ENCODE results near the gene PLXDC2. TPM values are rescaled to one million over a fixed set of nuclear protein-coding genes. Genes with fewer than 3 reads are reported as not detected.

PLXDC2 gene
- total RNA-seq, 3 donors from 2014 or later (not counting 1 experiment from before 2014, with no cell fraction given): 16.9 to 22.9 (median 21.6) TPM

DNA sequence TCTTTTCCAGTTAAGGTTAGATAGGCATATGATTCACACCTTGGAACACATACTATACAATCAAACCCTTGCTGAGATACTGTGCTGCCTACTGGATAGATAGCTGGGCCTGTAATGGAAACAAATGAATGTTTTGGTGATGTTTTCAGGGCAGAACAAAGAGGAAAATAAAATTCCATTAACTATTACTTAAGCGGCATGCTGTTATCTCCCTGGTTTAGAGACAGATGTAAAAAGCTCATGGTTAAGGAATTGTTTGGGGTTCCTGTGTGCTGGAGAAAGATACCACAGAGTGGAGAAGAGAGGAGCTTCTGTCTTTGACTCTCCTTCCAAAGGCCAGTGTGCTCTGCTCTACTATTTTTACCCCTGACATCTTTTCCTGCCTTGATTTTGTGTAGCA lies 341.1 kb downstream of the PLXDC2 start:
- TF ChIP-seq, protein P1, sequence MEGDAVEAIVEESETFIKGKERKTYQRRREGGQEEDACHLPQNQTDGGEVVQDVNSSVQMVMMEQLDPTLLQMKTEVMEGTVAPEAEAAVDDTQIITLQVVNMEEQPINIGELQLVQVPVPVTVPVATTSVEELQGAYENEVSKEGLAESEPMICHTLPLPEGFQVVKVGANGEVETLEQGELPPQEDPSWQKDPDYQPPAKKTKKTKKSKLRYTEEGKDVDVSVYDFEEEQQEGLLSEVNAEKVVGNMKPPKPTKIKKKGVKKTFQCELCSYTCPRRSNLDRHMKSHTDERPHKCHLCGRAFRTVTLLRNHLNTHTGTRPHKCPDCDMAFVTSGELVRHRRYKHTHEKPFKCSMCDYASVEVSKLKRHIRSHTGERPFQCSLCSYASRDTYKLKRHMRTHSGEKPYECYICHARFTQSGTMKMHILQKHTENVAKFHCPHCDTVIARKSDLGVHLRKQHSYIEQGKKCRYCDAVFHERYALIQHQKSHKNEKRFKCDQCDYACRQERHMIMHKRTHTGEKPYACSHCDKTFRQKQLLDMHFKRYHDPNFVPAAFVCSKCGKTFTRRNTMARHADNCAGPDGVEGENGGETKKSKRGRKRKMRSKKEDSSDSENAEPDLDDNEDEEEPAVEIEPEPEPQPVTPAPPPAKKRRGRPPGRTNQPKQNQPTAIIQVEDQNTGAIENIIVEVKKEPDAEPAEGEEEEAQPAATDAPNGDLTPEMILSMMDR (IDR thresholded peaks at IDR 0.05): no peak
- no peak overlapping the region for H3K27ac Mint-ChIP-seq
- Histone ChIP-seq H3K9me3 (ENCODE audit: control insufficient read depth, insufficient read depth, low read length) (no peaks in the 10 kb centered on the region), H3K4me1 (ENCODE audit: control insufficient read depth, insufficient read depth, low read length) (no peaks in the 10 kb centered on the region), H3K36me3 (ENCODE audit: control insufficient read depth, insufficient read depth, low read length) (no peaks in the 10 kb centered on the region), H3K4me3 (ENCODE audit: low read length) (no peak overlapping the region), H3K27ac (ENCODE audit: low read length) (no peak overlapping the region), H3K27me3 (ENCODE audit: control insufficient read depth, insufficient read depth, low read length) (no peaks in the 10 kb centered on the region)
- no CpG with 5 or more reads among the region's 1 CpG for WGBS (ENCODE audit: insufficient coverage)
- H3K36me3 Mint-ChIP-seq: no peaks in the 10 kb centered on the region
- no peaks in the 10 kb centered on the region for H3K9me3 Mint-ChIP-seq
- no peak for ATAC-seq
- no peak overlapping the region for H3K4me3 Mint-ChIP-seq
- DNase-seq: no peak
- H3K27me3 Mint-ChIP-seq (ENCODE audit: low read depth in 2 of 2): no peaks in the 10 kb centered on the region
- peaks cover 0 to 18% of the 10 kb centered on the region in 2 donors for H3K4me1 Mint-ChIP-seq
- intact Hi-C loops (cut with micrococcal nuclease): no loop called here

- no peak overlapping the region for H3K27ac ChIP-seq (ENCODE audit: low read length)
- no peak for DNase-seq
- H3K4me3 ChIP-seq (ENCODE audit: low read length): no peak overlapping the region
- H3K36me3 ChIP-seq (ENCODE audit: control insufficient read depth, insufficient read depth, low read length): no peaks in the 10 kb centered on the region
- H3K27me3 ChIP-seq (ENCODE audit: control insufficient read depth, insufficient read depth, low read length): no peaks in the 10 kb centered on the region
- H3K4me1 Mint-ChIP-seq: peaks cover 0 to 15% of the 10 kb centered on the region in 2 donors
- no peaks in the 10 kb centered on the region for H3K9me3 ChIP-seq (ENCODE audit: control insufficient read depth, insufficient read depth, low read length)
- WGBS (ENCODE audit: insufficient coverage): 62% methylated on average over 4 of the region's 4 CpGs
- TF ChIP-seq, protein P1 (IDR thresholded peaks at IDR 0.05): no peak
- H3K27ac Mint-ChIP-seq: no peak overlapping the region
- intact Hi-C loops (cut with micrococcal nuclease): no loop called here
- H3K36me3 Mint-ChIP-seq: no peaks in the 10 kb centered on the region
- H3K9me3 Mint-ChIP-seq: no peaks in the 10 kb centered on the region
- H3K4me1 ChIP-seq (ENCODE audit: control insufficient read depth, insufficient read depth, low read length): no peaks in the 10 kb centered on the region
- no peak for ATAC-seq
- H3K27me3 Mint-ChIP-seq (ENCODE audit: low read depth in 2 of 2): no peaks in the 10 kb centered on the region
- no peak overlapping the region for H3K4me3 Mint-ChIP-seq
Observed at GRCh38 chr10:20158086-20158485, 341.9 kb downstream of the PLXDC2 start.

DNA sequence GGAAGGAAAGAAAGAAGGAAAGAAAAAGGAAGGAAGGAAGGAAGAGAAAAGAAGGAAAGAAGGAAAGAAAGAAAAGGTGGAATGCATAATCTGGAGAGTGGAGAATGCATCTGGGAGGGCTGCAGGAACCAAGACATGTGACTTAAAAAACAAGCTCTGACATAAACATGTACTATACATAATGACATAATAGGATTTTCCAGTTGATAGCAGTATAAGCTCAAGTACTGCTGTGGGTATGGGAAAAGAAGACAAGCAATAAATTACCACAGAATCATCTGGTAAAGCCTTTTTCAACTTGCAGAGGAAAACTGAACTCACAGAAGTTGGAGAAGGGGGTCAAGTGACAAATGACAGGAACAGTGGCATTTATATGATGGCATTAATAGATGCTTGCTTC lies 345.9 kb downstream of the PLXDC2 start:
- Histone ChIP-seq H3K36me3 (ENCODE audit: control insufficient read depth, insufficient read depth, low read length) (no peaks in the 10 kb centered on the region), H3K4me1 (ENCODE audit: control insufficient read depth, insufficient read depth, low read length) (no peaks in the 10 kb centered on the region), H3K27me3 (ENCODE audit: control insufficient read depth, insufficient read depth, low read length) (no peaks in the 10 kb centered on the region), H3K27ac (ENCODE audit: low read length) (no peak overlapping the region), H3K4me3 (ENCODE audit: low read length) (no peak overlapping the region), H3K9me3 (ENCODE audit: control insufficient read depth, insufficient read depth, low read length) (no peaks in the 10 kb centered on the region)
- intact Hi-C loops (cut with micrococcal nuclease): no loop called here
- H3K4me3 Mint-ChIP-seq: no peak overlapping the region
- H3K9me3 Mint-ChIP-seq: no peaks in the 10 kb centered on the region
- H3K27me3 Mint-ChIP-seq (ENCODE audit: low read depth in 2 of 2): no peaks in the 10 kb centered on the region
- H3K4me1 Mint-ChIP-seq: peaks cover 0 to 9% of the 10 kb centered on the region in 2 donors
- ATAC-seq: no peak
- H3K36me3 Mint-ChIP-seq: no peaks in the 10 kb centered on the region
- TF ChIP-seq, protein P1 (IDR thresholded peaks at IDR 0.05): no peak
- no peak overlapping the region for H3K27ac Mint-ChIP-seq
- DNase-seq: no peak

DNA sequence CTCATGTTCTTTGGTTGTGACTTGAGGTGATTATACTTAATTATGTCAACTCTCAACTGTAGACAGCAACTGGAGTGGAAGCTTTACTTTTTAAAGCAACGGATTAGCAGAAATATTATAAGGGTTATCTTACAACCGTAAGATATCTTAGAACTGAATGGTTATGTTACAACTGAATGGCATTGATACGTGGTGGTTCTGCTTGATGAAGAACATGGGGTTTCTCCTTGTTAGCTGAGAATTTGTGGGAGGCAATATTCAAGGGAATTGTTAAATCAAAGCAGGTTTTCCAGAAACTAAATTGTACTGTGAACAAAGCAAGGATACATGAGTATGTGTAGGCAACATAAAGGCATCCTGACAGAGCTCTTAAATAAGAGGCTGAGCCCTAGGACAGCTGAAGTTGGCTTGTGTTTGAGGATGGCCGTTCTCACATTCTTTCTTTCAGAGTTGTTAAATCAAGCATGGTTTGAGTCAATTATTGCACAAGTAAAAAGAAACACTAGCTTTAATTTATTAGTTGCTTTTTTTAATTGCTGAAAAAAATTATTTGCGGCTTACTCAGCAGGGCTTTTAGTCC lies 350.0 kb downstream of the PLXDC2 start:
- TF ChIP-seq, protein P1 (IDR thresholded peaks at IDR 0.05): no peak
- Histone ChIP-seq H3K9me3 (ENCODE audit: control insufficient read depth, insufficient read depth, low read length) (no peaks in the 10 kb centered on the region), H3K27ac (ENCODE audit: low read length) (no peak overlapping the region), H3K36me3 (ENCODE audit: control insufficient read depth, insufficient read depth, low read length) (no peaks in the 10 kb centered on the region), H3K27me3 (ENCODE audit: control insufficient read depth, insufficient read depth, low read length) (no peaks in the 10 kb centered on the region), H3K4me1 (ENCODE audit: control insufficient read depth, insufficient read depth, low read length) (no peaks in the 10 kb centered on the region), H3K4me3 (ENCODE audit: low read length) (no peak overlapping the region)
- Mint-ChIP-seq H3K9me3 (no peaks in the 10 kb centered on the region), H3K4me3 (no peak overlapping the region), H3K27ac (no peak overlapping the region), H3K4me1 (no peaks in the 10 kb centered on the region), H3K36me3 (no peaks in the 10 kb centered on the region), H3K27me3 (ENCODE audit: low read depth in 2 of 2) (no peaks in the 10 kb centered on the region)
- 93% methylated on average over 4 of the region's 5 CpGs for WGBS (ENCODE audit: insufficient coverage)
- ATAC-seq (no peak), DNase-seq (no peak)
- intact Hi-C loops (cut with micrococcal nuclease): no loop called here

All from natural killer cell (primary cell).